ENCODE results near the gene MARCHF9. TPM values are rescaled to one million over a fixed set of nuclear protein-coding genes. Genes with fewer than 3 reads are reported as not detected.
"Not testable (repeated sequence)": the region's sequence is repeated elsewhere in the genome, so short reads cannot be mapped to it uniquely, and the experiment has no call there.

MARCHF9 gene
- polyA plus RNA-seq, 3 donors: 17.7 to 24.1 (median 23.4) TPM

DNA sequence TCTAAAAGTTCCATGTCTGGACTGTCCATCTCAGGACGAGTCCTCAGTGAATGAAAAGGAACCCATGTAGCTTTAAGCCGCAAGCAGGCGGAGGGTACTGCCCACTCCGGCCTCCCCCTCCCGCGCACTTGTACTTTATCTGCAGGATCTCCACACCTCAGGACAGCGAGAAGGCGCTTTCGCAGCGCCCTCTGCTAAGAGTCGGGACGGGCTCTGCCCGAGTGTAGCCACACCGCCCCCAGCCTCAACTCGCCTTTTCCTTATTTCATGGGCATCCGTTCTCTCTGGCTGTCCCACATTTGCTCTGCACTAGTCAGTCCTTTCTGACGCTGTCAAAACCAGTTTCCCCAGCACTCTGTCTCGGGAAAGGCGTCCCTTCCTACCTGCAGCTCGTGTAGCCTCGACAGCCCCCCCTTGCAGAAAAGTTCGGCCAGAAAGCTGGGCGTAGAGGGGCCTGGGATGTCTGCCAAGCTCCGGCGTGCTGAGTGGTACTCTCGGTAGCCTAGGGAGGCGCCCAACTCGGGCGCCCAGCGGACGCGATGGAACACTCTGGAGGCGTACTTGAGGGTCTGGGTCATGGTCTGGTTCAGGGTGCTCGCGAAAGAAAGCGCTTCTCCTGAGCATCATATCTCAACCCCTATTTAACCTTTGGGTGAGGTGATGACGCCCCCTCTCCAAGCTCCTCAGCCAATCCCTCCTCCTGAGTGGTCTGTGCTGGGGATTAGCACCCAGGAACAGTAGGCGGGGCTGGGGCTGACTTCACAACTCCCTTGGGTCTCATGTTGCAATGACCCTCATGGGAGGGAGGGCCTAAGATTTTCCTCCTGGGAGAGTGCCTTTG is 11.8 kb downstream of the MARCHF9 start, which contains the start of gene CYP27B1:
TSS of gene CYP27B1 (minus strand) at position 615 of the 841 bp plus-strand sequence. CDS start at position 578, 37 bp downstream.
- DNase-seq: no peak

DNA sequence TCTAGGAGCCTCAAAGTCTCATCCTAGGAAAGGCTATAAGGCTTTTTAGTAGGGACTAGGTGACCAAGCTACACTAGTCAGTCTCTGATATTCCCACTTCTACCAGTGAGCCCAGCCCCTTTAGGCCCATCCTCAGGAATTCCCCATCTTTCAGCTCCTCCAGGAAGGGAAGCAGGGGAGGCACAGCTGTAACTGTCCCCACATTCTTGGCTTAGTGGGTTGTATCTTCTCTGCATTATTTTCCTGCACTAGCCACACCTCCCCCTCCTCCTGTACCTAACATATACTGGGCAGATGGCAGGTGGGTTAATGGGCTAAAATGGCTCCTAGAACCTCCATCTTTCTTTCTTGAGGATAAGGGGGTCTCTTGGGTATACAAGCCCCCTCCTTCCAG is 12.4 kb downstream of the MARCHF9 start:
- no peak for DNase-seq

DNA sequence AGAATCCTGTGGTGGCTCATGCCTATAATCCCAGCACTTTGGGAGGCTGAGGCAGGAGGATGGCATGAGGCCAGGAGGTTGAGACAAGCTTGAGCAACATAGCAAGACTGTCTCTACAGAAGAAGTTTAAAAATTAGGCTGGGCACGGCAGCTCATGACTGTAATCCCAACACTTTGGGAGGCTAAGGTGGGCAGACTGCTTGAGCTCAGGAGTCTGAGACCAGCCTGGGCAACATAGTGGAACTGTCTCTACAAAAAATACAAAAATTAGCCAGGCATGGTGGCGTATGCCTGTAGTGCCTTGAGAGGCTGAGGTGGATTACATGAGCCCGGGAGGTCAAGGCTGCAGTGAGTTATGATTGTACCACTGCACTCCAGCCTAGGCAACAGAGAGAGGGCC is 13.0 kb downstream of the MARCHF9 start:
- DNase-seq: no peak

DNA sequence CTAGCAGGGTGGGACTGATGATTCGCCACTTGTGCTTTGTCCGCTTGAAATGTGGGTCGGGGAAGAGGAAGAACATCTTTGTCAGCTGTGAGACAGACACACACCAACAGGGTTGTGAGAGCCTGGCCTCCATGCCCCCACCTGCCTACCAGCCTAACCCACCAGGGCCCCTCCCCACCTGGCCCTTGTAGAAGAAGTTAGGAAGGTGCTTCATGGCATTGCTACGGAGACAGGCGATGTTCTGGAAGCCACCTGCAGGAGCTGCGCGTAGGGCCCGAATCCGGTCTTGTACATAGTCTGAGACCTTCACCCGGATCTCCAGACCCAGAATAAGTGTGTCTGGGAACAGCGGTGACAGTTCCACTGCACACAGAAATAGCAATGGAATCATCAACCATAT is 14.7 kb downstream of the MARCHF9 start:
- DNase-seq: no peak

DNA sequence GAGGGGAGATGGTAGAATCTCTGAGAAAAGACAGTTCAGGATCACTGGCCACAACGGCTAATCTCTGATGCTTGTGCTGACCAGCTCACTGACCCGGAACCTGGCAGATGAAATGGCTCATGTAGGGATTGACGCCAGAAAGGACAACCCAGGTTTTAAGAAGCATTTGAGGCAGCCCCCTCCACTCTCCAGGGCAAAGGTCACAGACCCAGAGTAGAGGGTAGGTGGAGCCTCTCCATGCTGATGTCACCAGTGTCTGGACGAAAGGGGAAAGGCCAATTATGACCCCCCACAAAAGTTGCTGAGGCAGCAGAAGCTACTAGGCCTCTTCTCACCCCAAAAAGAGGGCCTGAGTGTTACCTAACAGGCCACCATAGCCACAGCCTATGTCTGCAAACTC is 15.8 kb downstream of the MARCHF9 start:
- no peak for DNase-seq

DNA sequence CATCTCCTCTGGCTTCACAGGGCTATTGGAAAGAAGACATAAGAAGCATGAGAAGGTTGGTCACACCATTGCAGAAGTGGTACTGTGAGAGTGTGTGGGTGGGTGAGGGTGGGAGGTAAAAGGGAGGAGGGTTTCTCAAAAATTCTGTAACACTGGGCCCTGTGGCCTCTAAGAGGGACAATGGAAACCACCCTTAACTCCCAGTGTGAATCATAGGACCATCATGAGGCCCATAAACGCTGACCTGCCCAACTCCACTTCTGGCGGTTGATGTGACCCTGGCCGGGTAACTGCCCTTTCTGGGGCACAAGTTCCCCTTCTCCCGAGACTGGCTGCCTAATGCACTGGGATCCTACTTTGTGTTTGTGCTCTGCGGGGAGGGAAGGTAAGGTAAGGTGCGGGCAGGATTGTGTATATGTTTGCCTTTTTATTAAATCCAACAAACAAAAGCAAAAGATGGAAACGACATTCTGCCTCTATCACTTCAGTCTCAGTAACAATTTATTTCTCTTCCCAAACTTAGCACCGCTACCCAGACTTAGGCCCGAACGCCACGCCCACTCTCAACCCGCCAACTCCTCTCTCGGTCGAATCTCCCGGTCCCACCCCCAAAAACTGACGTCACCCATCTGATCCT is 16.5 kb downstream of the MARCHF9 start:
- peak; percentile 94 for DNase-seq

DNA sequence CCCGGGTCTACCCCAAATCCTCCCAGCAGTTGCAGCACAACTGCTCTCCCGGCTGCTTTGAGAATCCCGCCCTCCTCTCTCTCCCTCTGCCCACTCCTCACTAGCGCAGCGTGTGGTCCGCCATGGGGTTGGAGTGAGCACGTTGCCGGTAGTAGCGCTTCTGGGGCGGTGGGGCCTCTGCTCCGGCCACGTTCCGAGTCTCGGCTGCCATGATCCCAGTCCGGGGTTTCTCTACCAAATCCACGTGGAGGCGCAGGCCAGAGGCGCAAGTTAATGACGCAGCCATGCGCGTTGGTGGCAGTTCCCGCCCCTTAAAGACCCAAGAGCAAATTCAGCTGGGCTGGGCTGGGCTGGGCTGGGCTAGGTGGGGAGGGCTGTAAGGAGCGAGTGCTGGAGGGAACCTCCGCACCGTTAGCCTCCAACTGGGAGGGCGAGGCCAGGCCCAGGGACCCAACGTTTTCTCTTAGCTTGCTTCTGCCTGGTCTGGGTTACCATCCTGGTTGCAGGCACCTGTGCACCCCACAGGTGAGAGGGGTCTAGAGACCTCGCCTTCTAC is 17.0 kb downstream of the MARCHF9 start, which contains the start of gene METTL1:
TSS of gene METTL1 (minus strand) at position 233 of the 556 bp plus-strand sequence. CDS start at position 211, 22 bp downstream.
- DNase-seq: peak; percentile 98

DNA sequence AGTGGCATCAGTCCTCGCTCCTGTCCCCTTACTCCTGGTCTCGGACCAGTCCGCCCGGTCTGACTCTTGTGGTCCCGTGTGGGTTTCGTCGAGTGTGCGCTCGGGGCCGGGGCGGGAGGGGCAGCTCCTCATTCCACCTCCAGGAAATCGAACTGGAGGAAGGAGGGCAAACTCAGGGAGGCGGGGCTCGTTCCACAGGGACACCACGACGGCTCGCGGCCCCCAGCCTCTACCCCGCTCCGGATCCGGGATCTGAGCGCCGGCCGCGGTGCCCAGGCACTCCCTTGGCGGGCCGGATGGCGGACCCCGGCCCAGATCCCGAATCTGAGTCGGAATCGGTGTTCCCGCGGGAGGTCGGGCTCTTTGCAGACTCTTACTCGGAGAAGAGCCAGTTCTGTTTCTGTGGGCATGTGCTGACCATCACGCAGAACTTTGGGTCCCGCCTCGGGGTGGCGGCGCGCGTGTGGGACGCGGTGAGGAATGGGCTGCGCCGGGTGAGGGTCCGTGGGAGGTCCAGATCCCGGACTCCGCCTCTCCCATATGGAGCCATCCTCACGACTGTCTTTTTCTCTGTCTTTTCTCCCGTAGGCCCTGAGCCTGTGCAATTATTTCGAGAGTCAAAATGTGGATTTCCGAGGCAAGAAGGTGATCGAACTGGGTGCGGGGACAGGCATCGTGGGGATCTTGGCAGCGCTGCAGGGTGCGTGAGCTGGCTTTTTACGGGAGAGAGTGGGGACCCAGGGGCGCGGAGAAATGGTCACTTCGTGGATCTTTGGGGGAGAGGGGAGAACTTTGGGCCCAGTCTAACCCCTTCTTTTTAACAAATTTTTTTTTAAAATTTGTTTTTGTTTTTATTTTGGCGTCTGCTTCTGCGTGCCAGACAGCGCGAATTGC is 17.8 kb downstream of the MARCHF9 start, which contains the start of gene EEF1AKMT3:
TSS of gene EEF1AKMT3 (plus strand) at position 186 of the 894 bp plus-strand sequence. CDS start at position 297, 111 bp downstream.
- DNase-seq: no peak

DNA sequence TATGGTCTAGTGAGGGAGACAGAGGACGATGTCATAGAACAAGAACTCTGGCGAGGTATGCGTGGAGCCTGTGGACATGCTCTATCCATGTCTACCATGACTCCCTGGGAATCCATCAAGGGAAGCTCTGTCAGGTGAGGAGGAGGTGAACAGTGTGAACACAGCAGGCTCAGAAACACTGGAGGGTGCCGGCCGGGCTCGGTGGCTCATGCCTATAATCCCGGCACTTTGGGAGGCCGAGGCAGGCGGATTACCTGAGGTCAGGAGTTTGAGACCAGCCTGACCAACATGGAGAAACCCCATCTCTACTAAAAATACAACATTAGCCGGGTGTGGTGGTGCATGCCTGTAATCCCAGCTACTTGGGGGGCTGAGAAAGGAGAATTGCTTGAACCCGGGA is 19.7 kb downstream of the MARCHF9 start:
- DNase-seq: not testable (repeated sequence)

DNA sequence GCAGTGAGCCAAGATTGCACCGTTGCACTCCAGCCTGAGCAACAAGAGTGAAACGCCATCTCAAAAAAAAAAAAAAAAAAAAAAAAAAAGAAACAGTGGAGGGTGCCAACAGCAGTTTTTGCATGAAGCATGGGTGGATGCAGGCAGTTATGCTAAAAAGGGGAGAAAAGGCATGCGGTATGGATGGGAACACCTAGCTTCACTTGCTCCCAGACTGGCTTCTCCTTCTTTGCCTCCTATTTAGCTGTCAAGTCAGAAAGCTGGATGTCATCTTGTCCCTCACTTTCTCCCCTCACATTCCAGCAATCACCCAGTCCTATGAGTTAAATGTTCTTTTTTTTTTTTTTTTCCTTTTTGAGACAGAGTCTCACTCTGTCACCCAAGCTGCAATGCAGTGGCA is 20.1 kb downstream of the MARCHF9 start:
- no peak for DNase-seq

DNA sequence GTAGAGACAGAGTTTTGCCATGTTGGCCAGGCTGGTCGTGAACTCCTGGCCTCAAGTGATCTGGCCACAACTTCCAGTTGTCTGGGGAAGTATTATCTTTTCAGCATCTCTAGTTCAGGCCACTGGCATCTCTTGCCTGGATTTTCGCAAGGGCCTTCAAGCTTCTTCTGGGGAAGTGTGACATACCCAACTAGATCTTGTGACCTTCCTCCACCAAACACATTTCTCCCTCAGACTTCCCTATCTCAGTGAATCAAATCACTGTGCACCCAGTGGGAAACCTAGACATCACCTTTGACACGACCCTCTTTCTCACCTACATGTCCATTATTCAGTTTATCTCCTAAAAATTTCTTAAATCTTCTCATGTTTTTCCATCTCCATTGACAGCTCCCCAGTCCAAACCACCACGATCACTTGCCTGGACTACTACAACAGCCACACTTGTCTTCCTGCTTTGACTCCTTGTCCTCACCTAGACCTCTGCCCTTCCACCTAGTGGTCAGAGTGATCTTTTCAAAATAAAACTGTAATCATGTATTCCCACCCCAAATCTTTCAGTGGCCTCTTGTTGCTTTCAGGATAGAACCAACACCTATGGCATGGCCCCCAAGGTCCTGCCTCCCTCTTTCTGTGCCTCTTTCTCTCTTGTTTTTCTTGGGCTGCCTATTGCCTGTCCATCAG is 20.8 kb downstream of the MARCHF9 start:
- DNase-seq: no peak

DNA sequence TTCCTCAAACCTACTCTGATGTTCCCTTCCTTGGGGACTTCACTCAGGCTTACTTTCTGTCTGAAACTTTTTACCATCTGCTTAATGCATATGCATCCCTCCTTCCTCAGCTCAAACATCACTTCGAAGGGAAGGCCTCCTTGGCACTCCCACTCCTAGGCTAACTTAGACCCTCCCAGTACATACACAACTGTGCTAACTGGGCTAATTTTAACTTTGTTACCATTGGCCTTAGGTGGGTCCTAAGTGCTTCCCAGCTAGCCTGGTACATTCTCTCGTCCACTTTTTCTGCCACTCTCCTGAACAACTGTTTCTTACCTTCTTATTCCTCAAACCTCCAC is 21.3 kb downstream of the MARCHF9 start:
- DNase-seq: no peak

DNA sequence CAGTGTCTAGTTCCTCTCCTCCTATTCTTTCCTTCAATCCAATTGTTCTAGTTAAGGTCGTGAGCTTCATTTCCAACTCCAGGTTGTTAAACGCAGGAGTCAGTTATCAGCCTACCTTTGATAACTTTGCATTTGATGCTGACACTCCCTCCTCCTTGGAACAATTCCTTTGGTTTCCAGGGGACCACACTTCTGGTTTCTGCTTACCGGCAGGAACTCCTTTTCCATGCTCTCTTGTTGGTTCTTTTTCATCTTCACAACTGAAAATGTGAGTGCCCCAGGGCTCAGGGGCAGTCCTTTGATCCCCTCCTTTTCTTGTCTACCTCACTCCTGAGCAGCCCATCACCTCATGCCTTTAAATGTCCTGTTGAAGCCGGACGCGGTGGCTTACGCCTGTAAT is 22.5 kb downstream of the MARCHF9 start:
- DNase-seq: no peak

DNA sequence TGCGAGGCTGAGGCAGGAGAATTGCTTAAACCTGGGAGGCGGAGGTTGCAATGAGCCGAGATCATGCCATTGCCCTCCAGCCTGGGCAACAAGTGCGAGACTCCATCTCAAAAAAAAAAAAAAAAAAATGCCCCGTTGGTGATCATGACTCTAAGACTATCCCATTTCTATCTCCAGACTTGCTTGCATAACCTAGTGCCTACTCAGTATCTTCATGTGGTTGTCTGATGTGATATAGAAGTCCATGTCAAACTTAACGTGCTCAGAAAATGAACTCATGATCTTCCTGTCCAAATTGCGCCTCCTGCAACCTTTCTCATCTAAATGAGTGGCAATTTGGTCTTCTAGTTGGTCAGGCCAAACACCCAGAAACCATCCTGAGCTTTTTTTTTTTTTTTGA is 23.0 kb downstream of the MARCHF9 start:
- no peak for DNase-seq

DNA sequence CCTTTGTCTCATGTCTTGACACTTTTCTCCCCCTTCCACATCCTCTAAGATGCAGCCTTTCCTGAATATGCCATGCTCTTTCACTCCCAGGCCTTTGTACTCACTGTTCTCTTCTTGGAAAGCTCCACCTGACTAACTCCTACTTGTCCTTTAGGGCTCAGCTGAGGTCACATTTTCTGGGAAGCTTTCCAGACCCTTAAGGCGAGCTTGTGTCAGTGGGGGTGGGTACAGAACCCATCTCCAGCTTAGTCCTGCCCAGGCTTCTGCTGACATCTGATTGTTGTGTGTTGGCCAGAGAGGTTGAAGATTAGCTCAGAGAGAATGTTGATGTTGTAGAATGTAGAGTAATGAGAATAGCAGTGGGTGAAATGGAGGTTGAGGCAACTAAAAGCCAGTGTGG is 24.8 kb downstream of the MARCHF9 start:
- DNase-seq: no peak

DNA sequence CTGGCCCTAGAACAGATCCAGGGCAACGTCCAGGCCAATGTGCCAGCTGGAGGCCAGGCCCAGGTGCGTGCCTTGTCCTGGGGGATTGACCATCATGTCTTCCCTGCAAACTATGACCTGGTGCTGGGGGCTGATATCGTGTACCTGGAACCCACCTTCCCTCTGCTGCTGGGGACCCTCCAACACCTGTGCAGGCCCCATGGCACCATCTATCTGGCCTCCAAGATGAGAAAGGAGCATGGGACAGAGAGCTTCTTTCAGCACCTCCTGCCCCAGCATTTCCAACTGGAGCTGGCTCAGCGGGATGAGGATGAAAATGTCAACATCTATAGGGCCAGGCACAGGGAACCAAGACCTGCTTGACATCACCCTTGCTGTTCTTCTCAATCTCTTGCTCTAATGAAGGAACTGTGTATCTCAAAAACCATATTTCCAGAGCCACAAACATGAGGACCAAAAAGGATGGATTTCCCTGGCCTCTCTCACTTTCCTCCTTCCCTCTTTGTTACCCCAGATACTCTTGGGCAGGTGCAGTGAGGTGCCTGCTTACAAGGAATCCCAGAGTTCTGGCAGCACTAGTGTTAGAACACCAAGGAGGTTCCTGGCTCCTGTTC is 25.5 kb downstream of the MARCHF9 start:
- no peak for DNase-seq

DNA sequence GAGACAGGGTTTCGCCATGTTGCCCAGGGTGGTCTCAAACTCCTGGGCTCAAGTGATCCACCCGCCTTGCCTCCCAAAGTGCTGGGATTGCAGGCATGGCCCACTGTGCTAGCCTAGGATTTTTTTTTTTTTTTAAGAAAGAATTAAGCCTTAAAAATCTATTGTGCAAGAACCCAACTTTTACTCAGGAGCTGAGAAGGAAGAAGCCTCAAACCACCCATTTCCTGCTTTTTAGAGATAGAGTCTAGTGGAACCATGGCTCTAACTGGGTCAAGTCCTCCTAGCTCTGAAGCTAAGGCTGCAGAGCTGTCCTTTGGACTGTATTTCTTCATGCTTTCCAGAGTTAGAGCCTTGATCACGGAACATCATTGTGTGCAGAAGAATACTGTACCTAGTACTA is 26.3 kb downstream of the MARCHF9 start:
- no peak for DNase-seq

DNA sequence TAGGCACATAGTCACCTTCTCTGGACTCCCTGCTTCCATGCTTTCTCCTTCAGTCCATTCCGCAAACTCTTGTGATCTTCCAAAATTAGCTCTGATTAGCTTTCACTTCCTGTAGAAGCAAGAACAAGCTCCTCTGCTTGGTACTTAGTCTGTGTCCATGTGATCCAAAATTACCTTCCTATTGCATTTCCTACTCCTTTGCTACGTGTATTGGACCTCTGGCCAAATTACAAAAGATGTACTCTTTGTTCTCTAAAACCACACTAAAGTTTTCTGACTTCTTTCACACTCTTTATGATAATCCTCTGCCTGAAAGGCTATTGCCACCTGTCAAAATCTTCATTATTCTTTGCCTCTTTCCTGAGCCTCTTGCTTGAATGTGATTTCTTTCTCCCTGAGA is 26.9 kb downstream of the MARCHF9 start:
- DNase-seq: no peak

DNA sequence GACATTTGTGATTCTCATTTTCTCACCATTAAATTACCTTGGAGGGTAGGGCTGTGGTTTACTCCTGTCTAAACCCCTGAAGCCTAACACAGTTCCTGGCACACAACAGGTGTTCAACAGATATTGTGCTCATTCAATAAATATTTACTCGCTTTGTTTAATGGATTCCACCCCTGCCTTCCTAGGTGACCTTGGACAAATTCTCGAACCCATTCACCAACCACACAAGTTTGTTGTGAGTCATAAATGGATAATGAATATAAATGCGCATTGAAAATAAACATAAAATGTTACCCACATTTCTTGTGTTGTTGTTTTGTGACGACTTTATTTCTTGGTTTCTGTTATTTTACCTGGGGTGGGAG is 27.3 kb downstream of the MARCHF9 start:
- no peak for DNase-seq

DNA sequence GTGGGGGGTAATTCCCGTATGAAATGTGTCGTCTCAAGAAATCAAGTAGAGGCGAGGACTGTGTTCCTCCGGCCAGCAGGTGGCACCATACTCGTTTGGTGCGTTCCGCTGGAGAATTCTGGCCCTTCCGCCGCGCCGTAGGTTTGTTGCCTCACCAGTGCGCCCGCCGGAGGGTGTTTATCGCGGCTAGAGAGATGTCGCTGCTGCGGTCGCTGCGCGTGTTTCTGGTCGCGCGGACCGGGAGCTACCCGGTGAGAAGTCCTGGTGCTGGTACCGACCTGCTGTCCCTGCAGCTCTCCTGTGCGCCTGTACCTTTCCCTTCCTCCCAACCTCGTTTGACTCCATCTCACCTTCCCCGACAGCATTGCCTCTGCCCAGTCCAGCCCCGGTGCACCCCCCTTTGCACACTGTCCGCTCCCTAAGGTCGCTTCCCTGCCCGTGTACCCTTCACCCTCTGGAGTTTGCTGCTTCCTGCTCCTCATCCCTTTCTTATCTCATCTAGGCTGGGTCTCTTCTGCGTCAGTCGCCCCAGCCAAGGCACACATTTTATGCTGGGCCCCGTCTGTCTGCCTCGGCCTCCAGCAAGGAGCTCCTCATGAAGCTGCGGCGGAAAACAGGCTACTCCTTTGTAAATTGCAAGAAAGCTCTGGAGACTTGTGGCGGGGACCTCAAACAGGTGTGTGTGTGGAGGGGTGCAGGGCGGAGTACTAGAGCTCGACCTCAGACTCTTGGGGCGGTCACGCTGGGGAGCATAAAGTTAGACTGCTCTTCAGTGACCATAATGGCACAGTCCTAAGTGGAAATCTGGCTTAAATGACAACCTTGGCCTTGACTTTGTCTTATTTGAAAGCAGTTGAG is 27.9 kb downstream of the MARCHF9 start, which contains the start of gene TSFM:
TSS of gene TSFM (plus strand) at position 180 of the 858 bp plus-strand sequence. CDS start at position 195, 15 bp downstream.
- peak; percentile 96 for DNase-seq
